Myocyte (in vitro differentiated cells): ENCODE data around the gene ADAT1. TPM values are rescaled to one million over a fixed set of nuclear protein-coding genes. Genes with fewer than 3 reads are reported as not detected.

Source experiments
- total RNA-seq: library from RNA; depleted of rRNA; stranded (reverse); fragments of >200 nt; gene quantifications from 2 replicates; pipeline ENCODE4 v1.2.3, GENCODE V29; 2014

Gene ADAT1
- total RNA-seq, 1 donor from 2014 or later: 28.9 TPM

Other genes with a start within 250 kb of the ADAT1 start
- gene CFDP1, start 189.8 kb downstream of the ADAT1 start, total RNA-seq: 55.5 and 61.6 TPM in 2 replicates
- gene TMEM170A, start 158.6 kb downstream of the ADAT1 start, total RNA-seq: 8.2 and 15.0 TPM in 2 replicates
- gene CHST6, start 127.8 kb downstream of the ADAT1 start, total RNA-seq: 0.29 and 0.94 TPM in 2 replicates
- not detected in 2 replicates for gene CHST5, start 87.2 kb downstream of the ADAT1 start, total RNA-seq
- gene TMEM231, start 67.0 kb downstream of the ADAT1 start, total RNA-seq: 10.4 and 10.6 TPM in 2 replicates
- 94.1 and 105 TPM in 2 replicates for gene GABARAPL2, start 56.9 kb downstream of the ADAT1 start, total RNA-seq
- gene KARS1, start 24.4 kb upstream of the ADAT1 start, total RNA-seq: 174 and 179 TPM in 2 replicates
- gene TERF2IP, start 24.5 kb upstream of the ADAT1 start, total RNA-seq: 106 and 111 TPM in 2 replicates
- not detected in 2 replicates for gene CPHXL2, start 53.7 kb upstream of the ADAT1 start, total RNA-seq
- not detected in 2 replicates for gene DUXB, start 78.2 kb upstream of the ADAT1 start, total RNA-seq
- 0.47 TPM in 1 of 2 replicates, not detected in the other for gene CPHXL, start 103.2 kb upstream of the ADAT1 start, total RNA-seq